H9 (cell line): Measurements from ENCODE around the gene KEL. TPM values are rescaled to one million over a fixed set of nuclear protein-coding genes. Genes with fewer than 3 reads are reported as not detected.

Experiments used
- DNase-seq: peaks from one replicate; pipeline ENCODE4 v3.0.0-alpha.2; 2017
- H2AFZ ChIP-seq: one replicate; pipeline ENCODE4 v1.6.1; 2013; ENCODE audit warnings: mild to moderate bottlenecking, low read length, control low read depth, moderate library complexity
- H2AK5ac ChIP-seq: 2 replicates; pipeline ENCODE4 v1.6.1; 2013; ENCODE audit warnings: low read length, control low read depth, mixed read lengths; ENCODE audit not compliant: insufficient read length
- H2BK120ac ChIP-seq: one replicate; pipeline ENCODE4 v1.6.1; 2013; ENCODE audit warnings: low read depth, mild to moderate bottlenecking, low read length, control low read depth, inconsistent platforms; ENCODE audit not compliant: poor library complexity, severe bottlenecking
- H2BK12ac ChIP-seq: 2 replicates; pipeline ENCODE4 v1.6.1; 2013; ENCODE audit warnings: low read length, control low read depth, mixed read lengths, low read depth; ENCODE audit not compliant: insufficient read length
- H2BK15ac ChIP-seq: 2 replicates; pipeline ENCODE4 v1.6.1; 2013; ENCODE audit warnings: low read depth, low read length, control low read depth
- H2BK20ac ChIP-seq: one replicate; pipeline ENCODE4 v1.6.1; 2013; ENCODE audit warnings: low read depth, mild to moderate bottlenecking, low read length, control low read depth, inconsistent platforms; ENCODE audit not compliant: poor library complexity, severe bottlenecking
- H2BK5ac ChIP-seq: 2 replicates; pipeline ENCODE4 v1.6.1; 2013; ENCODE audit warnings: low read length, control low read depth, mixed read lengths; ENCODE audit not compliant: insufficient read length
- H3K14ac ChIP-seq: 2 replicates; pipeline ENCODE4 v1.6.1; 2013; ENCODE audit warnings: low read length, control low read depth; ENCODE audit not compliant: insufficient read depth
- H3K18ac ChIP-seq: 2 replicates; pipeline ENCODE4 v1.6.1; 2013; ENCODE audit warnings: low read depth, mild to moderate bottlenecking, mixed read lengths, low read length, control low read depth; ENCODE audit not compliant: insufficient read length
- H3K23ac ChIP-seq: 2 replicates; pipeline ENCODE4 v1.6.1; 2013; ENCODE audit warnings: low read length, control low read depth, mixed read lengths, low read depth; ENCODE audit not compliant: insufficient read length
- H3K23me2 ChIP-seq: 2 replicates; pipeline ENCODE4 v1.6.1; 2013; ENCODE audit warnings: low read depth, mild to moderate bottlenecking, mixed read lengths, low read length, control low read depth; ENCODE audit not compliant: insufficient read length, poor library complexity, severe bottlenecking
- H3K27ac ChIP-seq: 2 replicates; pipeline ENCODE4 v1.5.1; 2013; ENCODE audit warnings: low read length, control low read depth, mixed read lengths, low read depth; ENCODE audit not compliant: insufficient read length
- H3K27me3 ChIP-seq: 2 replicates; pipeline ENCODE4 v1.6.1; 2013; ENCODE audit warnings: low read length, control low read depth, inconsistent platforms; ENCODE audit not compliant: insufficient read depth
- H3K4ac ChIP-seq: 2 replicates; pipeline ENCODE4 v1.6.1; 2013; ENCODE audit warnings: low read depth, mild to moderate bottlenecking, control low read depth, inconsistent platforms, low read length, moderate library complexity
- H3K4me1 ChIP-seq: 2 replicates; pipeline ENCODE4 v1.6.1; 2013; ENCODE audit warnings: low read length, control low read depth, inconsistent platforms; ENCODE audit not compliant: insufficient read depth
- H3K4me2 ChIP-seq: 2 replicates; pipeline ENCODE4 v1.6.1; 2013; ENCODE audit warnings: low read length, control low read depth, mixed read lengths; ENCODE audit not compliant: insufficient read length, insufficient read depth
- H3K56ac ChIP-seq: 2 replicates; pipeline ENCODE4 v1.6.1; 2013; ENCODE audit warnings: low read depth, mild to moderate bottlenecking, mixed read lengths, low read length, control low read depth; ENCODE audit not compliant: insufficient read length
- H3K79me1 ChIP-seq: 2 replicates; pipeline ENCODE4 v1.6.1; 2013; ENCODE audit warnings: low read depth, mild to moderate bottlenecking, moderate library complexity, low read length, control low read depth, inconsistent platforms; ENCODE audit not compliant: insufficient read depth, poor library complexity, severe bottlenecking
- H3K79me2 ChIP-seq: 2 replicates; pipeline ENCODE4 v1.6.1; 2013; ENCODE audit warnings: low read length, control low read depth, inconsistent platforms; ENCODE audit not compliant: insufficient read depth
- H3K9ac ChIP-seq: 2 replicates; pipeline ENCODE4 v1.6.1; 2013; ENCODE audit warnings: low read length, control low read depth, mixed read lengths; ENCODE audit not compliant: insufficient read length; ENCODE audit errors: extremely low read depth
- H3K9me3 ChIP-seq: one replicate; pipeline ENCODE4 v1.6.1; 2013; ENCODE audit warnings: low read depth, low read length, inconsistent platforms; ENCODE audit not compliant: control insufficient read depth
- H3T11ph ChIP-seq: one replicate; pipeline ENCODE4 v1.6.1; 2013; ENCODE audit warnings: mild to moderate bottlenecking, low read length, control low read depth, inconsistent platforms
- H4K20me1 ChIP-seq: one replicate; pipeline ENCODE4 v1.6.1; 2013; ENCODE audit not compliant: control insufficient read depth, insufficient read length, insufficient read depth
- H4K5ac ChIP-seq: 2 replicates; pipeline ENCODE4 v1.6.1; 2013; ENCODE audit warnings: low read depth, mild to moderate bottlenecking, mixed read lengths, low read length, control low read depth; ENCODE audit not compliant: insufficient read length
- H4K8ac ChIP-seq: replicated peaks from 2 replicates; pipeline ENCODE4 v1.6.1; 2013; ENCODE audit warnings: low read length, control low read depth, mixed read lengths, low read depth; ENCODE audit not compliant: insufficient read length
- H4K91ac ChIP-seq: 2 replicates; pipeline ENCODE4 v1.6.1; 2013; ENCODE audit warnings: low read depth, mild to moderate bottlenecking, moderate library complexity, mixed read lengths, low read length, control low read depth; ENCODE audit not compliant: insufficient read length
- H3K27ac Mint-ChIP-seq, 3 experiments: 2 replicates in 2 of 3; 3 replicates in 1 of 3; pipeline ENCODE4 v1.8.0; 2020 to 2021; ENCODE audit warnings: mixed read lengths in 3 of 3, mild to moderate bottlenecking in 1 of 3, moderate library complexity in 1 of 3
- H3K27me3 Mint-ChIP-seq: 2 replicates; pipeline ENCODE4 v1.8.0; 2021; ENCODE audit warnings: low read depth, mild to moderate bottlenecking, moderate library complexity, mixed read lengths
- H3K36me3 Mint-ChIP-seq, 3 experiments: 2 replicates in 2 of 3; 3 replicates in 1 of 3; pipeline ENCODE4 v1.8.0; 2020 to 2021; ENCODE audit warnings: low read depth in 3 of 3, mixed read lengths in 3 of 3; ENCODE audit not compliant: insufficient read depth in 1 of 3
- H3K4me1 Mint-ChIP-seq, 2 experiments: 2 replicates each; pipeline ENCODE4 v1.8.0; 2020; ENCODE audit warnings: mixed read lengths in 2 of 2
- H3K4me3 Mint-ChIP-seq, 2 experiments: 2 replicates in 1 of 2; 3 replicates in 1 of 2; pipeline ENCODE4 v1.8.0; 2020 to 2021; ENCODE audit warnings: mild to moderate bottlenecking in 2 of 2, mixed read lengths in 2 of 2, moderate library complexity in 1 of 2
- H3K9me3 Mint-ChIP-seq, 2 experiments: 2 replicates in 1 of 2; 3 replicates in 1 of 2; pipeline ENCODE4 v1.8.0; 2020; ENCODE audit warnings: mild to moderate bottlenecking in 2 of 2, mixed read lengths in 2 of 2, moderate library complexity in 1 of 2
- WGBS: extraction: QIAGEN DNeasy Blood & Tissue Kit; methylation state at CpG from one replicate; pipeline ENCODE4 v1.1.7; 2013; ENCODE audit warnings: missing lambda C conversion rate, low lambda C conversion rate, mixed read lengths; ENCODE audit not compliant: insufficient read length; ENCODE audit errors: extremely low coverage; 5-methylcytosine and 5-hydroxymethylcytosine counted together
- total RNA-seq: library from RNA; stranded (reverse); gene quantifications from 2 replicates; pipeline ENCODE4 v1.2.1, GENCODE V29; 2021
- TF ChIP-seq, protein P1 (sequence below): fragments of 200-600 bp; sonication (generic); conservative IDR thresholded peaks from 3 replicates; pipeline ENCODE4 v1.8.0; 2021; ENCODE audit warnings: antibody characterized with exemption, mild to moderate bottlenecking

The KEL gene
- total RNA-seq, 1 experiment from 2014 or later: 1.5 TPM

DNA sequence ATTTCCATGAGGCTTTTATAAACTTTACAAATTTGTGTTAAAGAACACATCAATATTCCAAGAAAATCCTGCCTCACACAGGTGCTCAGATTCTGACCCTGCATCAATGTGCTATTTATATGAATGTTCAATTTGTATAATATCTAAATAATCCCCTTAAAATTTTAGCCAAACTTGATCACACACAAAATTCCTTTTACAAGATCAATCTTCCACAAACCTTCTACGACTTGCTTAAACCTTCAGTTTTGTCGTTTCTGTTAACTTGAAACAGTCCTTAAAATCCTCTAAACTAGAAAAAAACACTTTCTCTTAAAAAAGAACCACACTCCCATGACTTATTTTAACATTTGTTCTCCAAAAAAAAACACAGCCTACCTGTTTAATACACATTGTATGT lies 56.4 kb downstream of the KEL start:
- no peak overlapping the region for H2BK15ac ChIP-seq
- H4K91ac ChIP-seq: no peak overlapping the region
- H4K8ac ChIP-seq: no peak overlapping the region
- no peak overlapping the region for H2BK5ac ChIP-seq
- no peak overlapping the region for H3K9ac ChIP-seq
- no peak overlapping the region for H4K5ac ChIP-seq
- TF ChIP-seq, protein P1, sequence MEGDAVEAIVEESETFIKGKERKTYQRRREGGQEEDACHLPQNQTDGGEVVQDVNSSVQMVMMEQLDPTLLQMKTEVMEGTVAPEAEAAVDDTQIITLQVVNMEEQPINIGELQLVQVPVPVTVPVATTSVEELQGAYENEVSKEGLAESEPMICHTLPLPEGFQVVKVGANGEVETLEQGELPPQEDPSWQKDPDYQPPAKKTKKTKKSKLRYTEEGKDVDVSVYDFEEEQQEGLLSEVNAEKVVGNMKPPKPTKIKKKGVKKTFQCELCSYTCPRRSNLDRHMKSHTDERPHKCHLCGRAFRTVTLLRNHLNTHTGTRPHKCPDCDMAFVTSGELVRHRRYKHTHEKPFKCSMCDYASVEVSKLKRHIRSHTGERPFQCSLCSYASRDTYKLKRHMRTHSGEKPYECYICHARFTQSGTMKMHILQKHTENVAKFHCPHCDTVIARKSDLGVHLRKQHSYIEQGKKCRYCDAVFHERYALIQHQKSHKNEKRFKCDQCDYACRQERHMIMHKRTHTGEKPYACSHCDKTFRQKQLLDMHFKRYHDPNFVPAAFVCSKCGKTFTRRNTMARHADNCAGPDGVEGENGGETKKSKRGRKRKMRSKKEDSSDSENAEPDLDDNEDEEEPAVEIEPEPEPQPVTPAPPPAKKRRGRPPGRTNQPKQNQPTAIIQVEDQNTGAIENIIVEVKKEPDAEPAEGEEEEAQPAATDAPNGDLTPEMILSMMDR: no peak
- Mint-ChIP-seq H3K27me3 (peaks cover 10% of the 10 kb centered on the region), H3K27ac (no peak overlapping the region), H3K4me3 (no peak overlapping the region), H3K9me3 (peaks cover 30 to 35% of the 10 kb centered on the region in 2 experiments), H3K36me3 (peaks cover 3 to 25% (median 7%) of the 10 kb centered on the region in 3 experiments; a peak in 6 of 7 replicates), H3K4me1 (peaks cover 13% of the 10 kb centered on the region in 2 experiments)
- no peak for DNase-seq
- H3K9me3 ChIP-seq: peaks cover 11% of the 10 kb centered on the region
- H2BK120ac ChIP-seq: no peak overlapping the region
- H2BK12ac ChIP-seq: no peak overlapping the region
- H4K20me1 ChIP-seq: no peaks in the 10 kb centered on the region
- no peak overlapping the region for H3K23ac ChIP-seq
- H3K79me1 ChIP-seq: no peaks in the 10 kb centered on the region
- no peak overlapping the region for H3K56ac ChIP-seq
- no peak overlapping the region for H2AFZ ChIP-seq
- WGBS: no CpG with 5 or more reads among the region's 2 CpGs
- H3K4me2 ChIP-seq: no peak overlapping the region
- H3K14ac ChIP-seq: no peak overlapping the region
- no peak overlapping the region for H3K4ac ChIP-seq
- H3K23me2 ChIP-seq: no peaks in the 10 kb centered on the region
- no peak overlapping the region for H3K18ac ChIP-seq
- no peak overlapping the region for H2BK20ac ChIP-seq
- no peaks in the 10 kb centered on the region for H3K4me1 ChIP-seq
- no peak overlapping the region for H3T11ph ChIP-seq
- H3K79me2 ChIP-seq: no peaks in the 10 kb centered on the region
- H2AK5ac ChIP-seq: no peak overlapping the region
- no peaks in the 10 kb centered on the region; the same call in 1 of the 2 replicates for H3K27me3 ChIP-seq
- H3K27ac ChIP-seq: no peak overlapping the region
